MM.1S (cell line): ENCODE measurements around the gene PRICKLE3.

Source experiments
- EZH2 ChIP-seq: fragments of 300-600 bp; sonication (generic); optimal IDR thresholded peaks from 2 replicates; pipeline ENCODE3; 2017; ENCODE audit warnings: low read depth, mild to moderate bottlenecking, antibody characterized with exemption, low read length, mixed read lengths
- EZH2phosphoT487 ChIP-seq: fragments of 300-600 bp; sonication (generic); IDR thresholded peaks from 2 replicates; pipeline ENCODE4 v1.6.1; 2018; ENCODE audit warnings: antibody characterized with exemption, low read length
- TF ChIP-seq, protein P1 (sequence below): fragments of 300-600 bp; sonication (generic); IDR thresholded peaks from 2 replicates; pipeline ENCODE4 v1.5.1; 2016; ENCODE audit warnings: antibody characterized with exemption, low read length, mixed read lengths

DNA sequence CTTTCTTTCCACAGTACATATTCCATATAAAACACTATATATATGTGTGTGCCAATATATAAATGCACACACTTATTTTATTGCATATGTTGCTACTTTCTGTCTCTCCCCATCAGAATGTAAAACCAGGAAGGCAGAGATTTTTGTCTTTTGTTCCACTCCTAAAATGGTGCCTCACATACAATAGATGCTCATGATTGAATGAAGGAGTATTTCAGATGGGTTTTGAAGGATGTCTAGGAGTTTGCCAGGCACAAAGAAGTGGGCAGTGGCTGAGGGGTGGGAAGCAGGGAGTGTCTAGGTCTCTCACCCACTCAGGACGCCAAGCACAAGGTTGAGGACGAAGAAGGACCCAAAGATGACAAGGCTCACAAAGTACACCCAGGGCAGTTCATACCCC lies 41.6 kb upstream of the PRICKLE3 start:
- TF ChIP-seq, protein P1, sequence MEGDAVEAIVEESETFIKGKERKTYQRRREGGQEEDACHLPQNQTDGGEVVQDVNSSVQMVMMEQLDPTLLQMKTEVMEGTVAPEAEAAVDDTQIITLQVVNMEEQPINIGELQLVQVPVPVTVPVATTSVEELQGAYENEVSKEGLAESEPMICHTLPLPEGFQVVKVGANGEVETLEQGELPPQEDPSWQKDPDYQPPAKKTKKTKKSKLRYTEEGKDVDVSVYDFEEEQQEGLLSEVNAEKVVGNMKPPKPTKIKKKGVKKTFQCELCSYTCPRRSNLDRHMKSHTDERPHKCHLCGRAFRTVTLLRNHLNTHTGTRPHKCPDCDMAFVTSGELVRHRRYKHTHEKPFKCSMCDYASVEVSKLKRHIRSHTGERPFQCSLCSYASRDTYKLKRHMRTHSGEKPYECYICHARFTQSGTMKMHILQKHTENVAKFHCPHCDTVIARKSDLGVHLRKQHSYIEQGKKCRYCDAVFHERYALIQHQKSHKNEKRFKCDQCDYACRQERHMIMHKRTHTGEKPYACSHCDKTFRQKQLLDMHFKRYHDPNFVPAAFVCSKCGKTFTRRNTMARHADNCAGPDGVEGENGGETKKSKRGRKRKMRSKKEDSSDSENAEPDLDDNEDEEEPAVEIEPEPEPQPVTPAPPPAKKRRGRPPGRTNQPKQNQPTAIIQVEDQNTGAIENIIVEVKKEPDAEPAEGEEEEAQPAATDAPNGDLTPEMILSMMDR = no peak
- TF ChIP-seq EZH2 = no peak
- no peak for TF ChIP-seq EZH2phosphoT487
